Nephron (organoid): ENCODE data around the gene MRPS25.

Experiments used
- H3K27ac Mint-ChIP-seq, 3 experiments: 2 replicates each; pipeline ENCODE4 v1.8.0; 2020; ENCODE audit warnings: mixed read lengths in 3 of 3, mild to moderate bottlenecking in 2 of 3, moderate library complexity in 1 of 3
- H3K27me3 Mint-ChIP-seq: 2 replicates; pipeline ENCODE4 v1.8.0; 2021; ENCODE audit warnings: low read depth, mild to moderate bottlenecking, moderate library complexity, mixed read lengths
- H3K36me3 Mint-ChIP-seq: 2 replicates; pipeline ENCODE4 v1.8.0; 2020; ENCODE audit warnings: low read depth, mixed read lengths
- H3K4me1 Mint-ChIP-seq: 2 replicates; pipeline ENCODE4 v1.8.0; 2020; ENCODE audit warnings: mixed read lengths
- H3K4me3 Mint-ChIP-seq, 3 experiments: 2 replicates each; pipeline ENCODE4 v1.8.0; 2020; ENCODE audit warnings: mild to moderate bottlenecking in 3 of 3, mixed read lengths in 3 of 3, moderate library complexity in 2 of 3
- H3K9me3 Mint-ChIP-seq: 2 replicates; pipeline ENCODE4 v1.8.0; 2020; ENCODE audit warnings: mixed read lengths
- CTCF ChIP-seq, 3 experiments: fragments of 200-600 bp; sonication (generic); IDR thresholded peaks; one replicate each; pipeline ENCODE4 v1.5.0; 2021; ENCODE audit warnings: antibody characterized with exemption in 3 of 3; ENCODE audit not compliant: unreplicated experiment in 3 of 3

Gene MRPS25

GRCh38 chr3:15108082-15108545 lies 43.0 kb upstream of the MRPS25 start:
- no peaks in the 10 kb centered on the region for H3K9me3 Mint-ChIP-seq
- peak; percentile 82 to 88 (median 84) for TF ChIP-seq CTCF (IDR thresholded peaks at IDR 0.05; ENCODE audit: unreplicated experiment in 3 of 3)
- no peaks in the 10 kb centered on the region for H3K36me3 Mint-ChIP-seq
- no peak overlapping the region for H3K27ac Mint-ChIP-seq
- no peaks in the 10 kb centered on the region for H3K4me1 Mint-ChIP-seq
- H3K27me3 Mint-ChIP-seq, result peaks cover 10% of the 10 kb centered on the region
- no peak overlapping the region for H3K4me3 Mint-ChIP-seq

GRCh38 chr3:15107075-15107947 lies 42.2 kb upstream of the MRPS25 start:
- Mint-ChIP-seq H3K9me3 (no peaks in the 10 kb centered on the region), H3K27ac (no peak overlapping the region), H3K27me3 (peaks cover 6% of the 10 kb centered on the region), H3K4me3 (no peak overlapping the region), H3K4me1 (no peaks in the 10 kb centered on the region), H3K36me3 (no peaks in the 10 kb centered on the region)
- TF ChIP-seq CTCF (IDR thresholded peaks at IDR 0.05; ENCODE audit: unreplicated experiment in 3 of 3), result no peak

- H3K36me3 Mint-ChIP-seq, result peaks cover 2% of the 10 kb centered on the region
- no peak for TF ChIP-seq CTCF (IDR thresholded peaks at IDR 0.05; ENCODE audit: unreplicated experiment in 3 of 3)
- H3K4me3 Mint-ChIP-seq, result no peak overlapping the region
- no peaks in the 10 kb centered on the region for H3K27me3 Mint-ChIP-seq
- H3K9me3 Mint-ChIP-seq, result no peaks in the 10 kb centered on the region
- H3K27ac Mint-ChIP-seq, result no peak overlapping the region
- H3K4me1 Mint-ChIP-seq, result peaks cover 14% of the 10 kb centered on the region
Observed at GRCh38 chr3:15102836-15103235, 37.7 kb upstream of the MRPS25 start.

GRCh38 chr3:15102256-15102655 lies 37.1 kb upstream of the MRPS25 start:
- no peak for TF ChIP-seq CTCF (IDR thresholded peaks at IDR 0.05; ENCODE audit: unreplicated experiment in 3 of 3)
- peaks cover 3% of the 10 kb centered on the region for H3K36me3 Mint-ChIP-seq
- peak overlapping the region; percentile 21 to 62 (median 38) for H3K4me3 Mint-ChIP-seq
- H3K27me3 Mint-ChIP-seq, result no peaks in the 10 kb centered on the region
- H3K9me3 Mint-ChIP-seq, result no peaks in the 10 kb centered on the region
- no peak overlapping the region for H3K27ac Mint-ChIP-seq
- H3K4me1 Mint-ChIP-seq, result peaks cover 17% of the 10 kb centered on the region

GRCh38 chr3:15099364-15100098 lies 34.4 kb upstream of the MRPS25 start:
- peaks cover 17% of the 10 kb centered on the region for H3K4me1 Mint-ChIP-seq
- peak overlapping the region; percentile 95 to 99 (median 99) for H3K4me3 Mint-ChIP-seq
- H3K27me3 Mint-ChIP-seq, result no peaks in the 10 kb centered on the region
- H3K36me3 Mint-ChIP-seq, result peaks cover 17% of the 10 kb centered on the region
- H3K27ac Mint-ChIP-seq, result peak overlapping the region; percentile 66 to 89 (median 88)
- no peak for TF ChIP-seq CTCF (IDR thresholded peaks at IDR 0.05; ENCODE audit: unreplicated experiment in 3 of 3)
- H3K9me3 Mint-ChIP-seq, result no peaks in the 10 kb centered on the region
